ENCODE measurements around the gene COL4A5. TPM values are rescaled to one million over a fixed set of nuclear protein-coding genes. Genes with fewer than 3 reads are reported as not detected.

COL4A5 gene
- total RNA-seq, 1 experiment from 2014 or later, result 51.3 TPM

- Histone ChIP-seq H3K27ac (ENCODE audit: insufficient read length, low read depth, low read length) (no peak within 1 kb of the TSS), H3K79me2 (ENCODE audit: insufficient read depth, low read length) (no peaks in the 10 kb centered on the region), H3T11ph (ENCODE audit: low read length) (no peak within 1 kb of the TSS), H3K14ac (ENCODE audit: insufficient read depth, low read length) (peak within 1 kb of the TSS; percentile 76; the same call in 1 of the 2 replicates), H3K56ac (ENCODE audit: insufficient read length, low read depth, low read length) (no peak within 1 kb of the TSS), H3K27me3 (ENCODE audit: insufficient read depth, low read length) (peaks cover 16% of the 10 kb centered on the region), H2AK5ac (ENCODE audit: insufficient read length, low read length) (no peak within 1 kb of the TSS), H3K9me3 (ENCODE audit: control insufficient read depth, low read depth, low read length) (no peaks in the 10 kb centered on the region), H3K4me2 (ENCODE audit: insufficient read depth, insufficient read length, low read length) (peak within 1 kb of the TSS; percentile 66), H3K4ac (ENCODE audit: low read depth, low read length) (no peak within 1 kb of the TSS), H2BK5ac (ENCODE audit: insufficient read length, low read length) (no peak within 1 kb of the TSS), H3K23ac (ENCODE audit: insufficient read length, low read depth, low read length) (no peak within 1 kb of the TSS), H3K18ac (ENCODE audit: insufficient read length, low read depth, low read length) (peak within 1 kb of the TSS; percentile 71), H2BK20ac (ENCODE audit: low read depth, low read length, poor library complexity, severe bottlenecking) (no peak within 1 kb of the TSS), H3K79me1 (ENCODE audit: insufficient read depth, low read depth, low read length, poor library complexity, severe bottlenecking) (no peaks in the 10 kb centered on the region), H2BK120ac (ENCODE audit: low read depth, low read length, poor library complexity, severe bottlenecking) (no peak within 1 kb of the TSS), H2BK15ac (ENCODE audit: low read depth, low read length) (no peak within 1 kb of the TSS), H4K5ac (ENCODE audit: insufficient read length, low read depth, low read length) (no peak within 1 kb of the TSS), H2BK12ac (ENCODE audit: insufficient read length, low read depth, low read length) (no peak within 1 kb of the TSS), H4K20me1 (ENCODE audit: control insufficient read depth, insufficient read depth, insufficient read length) (no peaks in the 10 kb centered on the region), H3K4me1 (ENCODE audit: insufficient read depth, low read length) (no peaks in the 10 kb centered on the region), H3K9ac (ENCODE audit: extremely low read depth, insufficient read length, low read length) (peak within 1 kb of the TSS; percentile 73), H3K23me2 (ENCODE audit: insufficient read length, low read depth, low read length, poor library complexity, severe bottlenecking) (peaks cover 33% of the 10 kb centered on the region), H4K91ac (ENCODE audit: insufficient read length, low read depth, low read length) (no peak within 1 kb of the TSS), H2AFZ (ENCODE audit: low read length) (no peak within 1 kb of the TSS), H4K8ac (replicated peaks; ENCODE audit: insufficient read length, low read depth, low read length) (no peak within 1 kb of the TSS)
- peaks cover 26 to 32% of the 10 kb centered on the region in 2 experiments for H3K4me1 Mint-ChIP-seq
- TF ChIP-seq CTCF (conservative IDR thresholded peaks at IDR 0.05), result peak; percentile 47
- H3K27me3 Mint-ChIP-seq (ENCODE audit: low read depth), result peaks cover 43% of the 10 kb centered on the region
- peaks cover 11 to 22% (median 16%) of the 10 kb centered on the region in 3 experiments for H3K36me3 Mint-ChIP-seq (ENCODE audit: insufficient read depth in 1 of 3, low read depth in 3 of 3)
- H3K27ac Mint-ChIP-seq, result peak within 1 kb of the TSS; percentile 23 to 94 (median 76); a peak in 6 of 7 replicates
- peaks cover 19 to 22% of the 10 kb centered on the region in 2 experiments for H3K9me3 Mint-ChIP-seq
- no CpG with 5 or more reads among the region's 62 CpGs for WGBS (ENCODE audit: extremely low coverage, insufficient read length, low lambda C conversion rate)
- H3K4me3 Mint-ChIP-seq, result peak within 1 kb of the TSS; percentile 79 to 88
- DNase-seq, result peak; percentile 98
Measured at GRCh38 chrX:108736509-108737479, 297.2 kb downstream of the COL4A5 start, which contains the start of gene IRS4. Gene IRS4 (minus strand): TSS chrX:108736563.

Data from H9 (cell line).